HepG2 (cell line): ENCODE measurements around the gene S100A4. TPM values are rescaled to one million over a fixed set of nuclear protein-coding genes. Genes with fewer than 3 reads are reported as not detected.

Experiments
- BRCA1 ChIP-seq: sonication (generic); formaldehyde crosslinking; IDR thresholded peaks from 2 replicates; pipeline ENCODE4 v1.4.0; 2020; ENCODE audit warnings: missing genetic modification reagents
- MED1 ChIP-seq: sonication (generic); formaldehyde crosslinking; IDR thresholded peaks from 2 replicates; pipeline ENCODE4 v1.4.0; 2020; ENCODE audit warnings: missing genetic modification reagents
- PAWR ChIP-seq: sonication (generic); formaldehyde crosslinking; IDR thresholded peaks from 2 replicates; pipeline ENCODE4 v1.4.0; 2020; ENCODE audit warnings: missing genetic modification reagents, mild to moderate bottlenecking, borderline replicate concordance
- PHF5A ChIP-seq: IDR thresholded peaks from one replicate; pipeline ENCODE4 v1.6.1; 2018; ENCODE audit warnings: low read depth, missing genetic modification reagents; ENCODE audit not compliant: unreplicated experiment
- SOX6 ChIP-seq, 2 experiments: fragments of 450-650 bp in 1 of 2; sonication (generic) in 1 of 2; formaldehyde crosslinking in 1 of 2; IDR thresholded peaks; 2 replicates each; pipeline versions ENCODE4 v1.4.0 to v1.6.1; 2017 to 2020; ENCODE audit warnings: antibody characterized with exemption in 1 of 2, mild to moderate bottlenecking in 1 of 2, missing genetic modification reagents in 1 of 2
- ZNF607 ChIP-seq: sonication (generic); formaldehyde crosslinking; IDR thresholded peaks from 2 replicates; pipeline ENCODE4 v1.5.1; 2020; ENCODE audit warnings: missing genetic modification reagents, mild to moderate bottlenecking, borderline replicate concordance
- polyA plus RNA-seq, 8 experiments: library from polyadenylated mRNA; depleted of rRNA in 3 of 8; stranded (reverse) in 7 of 8; unstranded in 1 of 8; fragments of >200 nt; fragmentation: Illumina TruSeq in 4 of 8; extraction: Trizol in 4 of 8; gene quantifications; 2 replicates each; pipeline versions ENCODE4 v1.2.1 to v1.2.3, GENCODE V29; 2011 to 2016; ENCODE audit warnings: low read depth in 4 of 8, missing spikeins in 1 of 8, mixed read lengths in 1 of 8; ENCODE audit not compliant: insufficient read depth in 1 of 8
- total RNA-seq, 5 experiments: library from RNA; depleted of rRNA; stranded (reverse); fragments of >200 nt; fragmentation: Illumina TruSeq; extraction: Trizol; gene quantifications; 2 replicates each; pipeline ENCODE4 v1.2.3, GENCODE V29; 2016; ENCODE audit warnings: low read depth in 1 of 5
- TF ChIP-seq, protein P1 (sequence below): sonication (generic); formaldehyde crosslinking; IDR thresholded peaks from 2 replicates; pipeline ENCODE4 v1.5.0; 2020; ENCODE audit warnings: mild to moderate bottlenecking, missing genetic modification reagents
- TF ChIP-seq, protein P2 (sequence below): IDR thresholded peaks from 2 replicates; pipeline ENCODE4 v1.6.1; 2016; ENCODE audit warnings: low read depth, borderline replicate concordance
- TF ChIP-seq, protein P3 (sequence below): sonication (generic); formaldehyde crosslinking; IDR thresholded peaks from 2 replicates; pipeline ENCODE4 v1.8.1; 2023; ENCODE audit warnings: missing genetic modification reagents, inconsistent platforms, borderline replicate concordance
- TF ChIP-seq, protein P4 (sequence below): sonication (generic); formaldehyde crosslinking; IDR thresholded peaks from 2 replicates; pipeline ENCODE4 v1.4.0; 2020; ENCODE audit warnings: missing genetic modification reagents
- TF ChIP-seq, protein P5 (sequence below): sonication (generic); formaldehyde crosslinking; IDR thresholded peaks from 2 replicates; pipeline ENCODE4 v1.8.0; 2022; ENCODE audit warnings: missing genetic modification reagents, mild to moderate bottlenecking, borderline replicate concordance
- TF ChIP-seq, protein P6 (sequence below): sonication (generic); formaldehyde crosslinking; conservative IDR thresholded peaks from 2 replicates; pipeline ENCODE4 v1.8.0; 2022; ENCODE audit warnings: missing genetic modification reagents
- TF ChIP-seq, protein P7 (sequence below): sonication (generic); formaldehyde crosslinking; IDR thresholded peaks from 2 replicates; pipeline ENCODE4 v1.4.0; 2020; ENCODE audit warnings: mild to moderate bottlenecking, missing genetic modification reagents

S100A4 gene
- total and polyA plus RNA-seq, 2 of the 13 experiments (the other 11 are each of a cell fraction or from before 2014, with no cell fraction given) = 12.9 to 20.2 TPM

DNA sequence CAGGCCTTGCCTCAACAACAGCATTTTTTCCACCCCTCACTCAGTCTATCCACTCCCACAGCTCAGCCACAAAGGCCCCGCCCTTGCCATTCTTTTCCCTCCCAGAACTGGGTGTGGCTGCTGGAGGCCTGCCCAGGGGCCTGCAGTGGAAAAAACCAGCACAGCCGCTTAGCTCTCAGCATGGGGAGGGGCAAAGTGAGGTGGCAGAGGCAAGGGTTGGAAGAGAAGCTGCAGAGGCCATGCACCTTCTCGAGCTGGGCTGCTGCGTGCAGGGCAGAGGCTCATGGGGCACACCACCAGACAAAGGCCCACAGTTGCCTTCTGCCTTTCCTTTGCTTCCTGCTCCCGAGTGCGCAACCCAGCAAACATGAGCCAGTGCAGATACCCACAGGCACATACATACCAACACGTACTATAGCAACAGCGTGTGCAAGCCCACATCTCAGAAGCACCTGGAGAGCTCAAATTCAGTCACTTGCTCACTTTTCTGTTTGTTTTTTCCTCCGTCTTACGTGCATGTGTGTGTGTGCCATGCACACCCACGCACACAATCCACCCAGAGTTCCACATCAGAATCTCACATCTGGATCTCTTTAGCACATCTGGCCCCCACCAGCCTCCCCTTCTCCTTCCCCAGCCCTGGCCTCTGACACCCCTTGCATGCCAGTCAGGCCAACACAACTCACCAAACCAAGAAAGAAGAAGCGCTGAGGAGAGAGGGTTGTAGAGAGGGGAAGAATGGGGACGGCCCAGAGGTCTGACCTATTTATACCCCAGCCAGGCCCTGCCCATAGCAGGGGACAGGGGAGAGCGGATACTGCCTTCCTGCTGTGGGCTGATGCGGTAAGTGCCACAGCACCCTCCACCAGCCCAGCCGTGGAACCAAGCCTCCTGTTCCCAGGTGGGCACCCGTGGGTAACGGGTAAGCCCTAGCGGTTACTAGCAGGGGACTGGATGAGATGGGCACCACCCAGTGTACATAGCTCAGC, at the start of gene S100A4 (continued):
- TF ChIP-seq, protein P1, sequence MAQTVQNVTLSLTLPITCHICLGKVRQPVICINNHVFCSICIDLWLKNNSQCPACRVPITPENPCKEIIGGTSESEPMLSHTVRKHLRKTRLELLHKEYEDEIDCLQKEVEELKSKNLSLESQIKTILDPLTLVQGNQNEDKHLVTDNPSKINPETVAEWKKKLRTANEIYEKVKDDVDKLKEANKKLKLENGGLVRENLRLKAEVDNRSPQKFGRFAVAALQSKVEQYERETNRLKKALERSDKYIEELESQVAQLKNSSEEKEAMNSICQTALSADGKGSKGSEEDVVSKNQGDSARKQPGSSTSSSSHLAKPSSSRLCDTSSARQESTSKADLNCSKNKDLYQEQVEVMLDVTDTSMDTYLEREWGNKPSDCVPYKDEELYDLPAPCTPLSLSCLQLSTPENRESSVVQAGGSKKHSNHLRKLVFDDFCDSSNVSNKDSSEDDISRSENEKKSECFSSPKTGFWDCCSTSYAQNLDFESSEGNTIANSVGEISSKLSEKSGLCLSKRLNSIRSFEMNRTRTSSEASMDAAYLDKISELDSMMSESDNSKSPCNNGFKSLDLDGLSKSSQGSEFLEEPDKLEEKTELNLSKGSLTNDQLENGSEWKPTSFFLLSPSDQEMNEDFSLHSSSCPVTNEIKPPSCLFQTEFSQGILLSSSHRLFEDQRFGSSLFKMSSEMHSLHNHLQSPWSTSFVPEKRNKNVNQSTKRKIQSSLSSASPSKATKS (CRISPR knock-in tag) = no peak
- TF ChIP-seq, protein P2, sequence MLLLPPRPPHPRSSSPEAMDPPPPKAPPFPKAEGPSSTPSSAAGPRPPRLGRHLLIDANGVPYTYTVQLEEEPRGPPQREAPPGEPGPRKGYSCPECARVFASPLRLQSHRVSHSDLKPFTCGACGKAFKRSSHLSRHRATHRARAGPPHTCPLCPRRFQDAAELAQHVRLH (CRISPR knock-in tag) = no peak
- TF ChIP-seq MED1 = no peak
- no peak for TF ChIP-seq BRCA1 (CRISPR knock-in tag)
- TF ChIP-seq, protein P3, sequence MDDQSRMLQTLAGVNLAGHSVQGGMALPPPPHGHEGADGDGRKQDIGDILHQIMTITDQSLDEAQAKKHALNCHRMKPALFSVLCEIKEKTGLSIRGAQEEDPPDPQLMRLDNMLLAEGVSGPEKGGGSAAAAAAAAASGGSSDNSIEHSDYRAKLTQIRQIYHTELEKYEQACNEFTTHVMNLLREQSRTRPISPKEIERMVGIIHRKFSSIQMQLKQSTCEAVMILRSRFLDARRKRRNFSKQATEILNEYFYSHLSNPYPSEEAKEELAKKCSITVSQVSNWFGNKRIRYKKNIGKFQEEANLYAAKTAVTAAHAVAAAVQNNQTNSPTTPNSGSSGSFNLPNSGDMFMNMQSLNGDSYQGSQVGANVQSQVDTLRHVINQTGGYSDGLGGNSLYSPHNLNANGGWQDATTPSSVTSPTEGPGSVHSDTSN (CRISPR knock-in tag) = no peak
- no peak for TF ChIP-seq PAWR (CRISPR knock-in tag)
- TF ChIP-seq SOX6 (IDR thresholded peaks at IDR 0.05) = no peak
- peak; percentile 82 for TF ChIP-seq SOX6 (CRISPR knock-in tag; IDR thresholded peaks at IDR 0.05)
- TF ChIP-seq, protein P4, sequence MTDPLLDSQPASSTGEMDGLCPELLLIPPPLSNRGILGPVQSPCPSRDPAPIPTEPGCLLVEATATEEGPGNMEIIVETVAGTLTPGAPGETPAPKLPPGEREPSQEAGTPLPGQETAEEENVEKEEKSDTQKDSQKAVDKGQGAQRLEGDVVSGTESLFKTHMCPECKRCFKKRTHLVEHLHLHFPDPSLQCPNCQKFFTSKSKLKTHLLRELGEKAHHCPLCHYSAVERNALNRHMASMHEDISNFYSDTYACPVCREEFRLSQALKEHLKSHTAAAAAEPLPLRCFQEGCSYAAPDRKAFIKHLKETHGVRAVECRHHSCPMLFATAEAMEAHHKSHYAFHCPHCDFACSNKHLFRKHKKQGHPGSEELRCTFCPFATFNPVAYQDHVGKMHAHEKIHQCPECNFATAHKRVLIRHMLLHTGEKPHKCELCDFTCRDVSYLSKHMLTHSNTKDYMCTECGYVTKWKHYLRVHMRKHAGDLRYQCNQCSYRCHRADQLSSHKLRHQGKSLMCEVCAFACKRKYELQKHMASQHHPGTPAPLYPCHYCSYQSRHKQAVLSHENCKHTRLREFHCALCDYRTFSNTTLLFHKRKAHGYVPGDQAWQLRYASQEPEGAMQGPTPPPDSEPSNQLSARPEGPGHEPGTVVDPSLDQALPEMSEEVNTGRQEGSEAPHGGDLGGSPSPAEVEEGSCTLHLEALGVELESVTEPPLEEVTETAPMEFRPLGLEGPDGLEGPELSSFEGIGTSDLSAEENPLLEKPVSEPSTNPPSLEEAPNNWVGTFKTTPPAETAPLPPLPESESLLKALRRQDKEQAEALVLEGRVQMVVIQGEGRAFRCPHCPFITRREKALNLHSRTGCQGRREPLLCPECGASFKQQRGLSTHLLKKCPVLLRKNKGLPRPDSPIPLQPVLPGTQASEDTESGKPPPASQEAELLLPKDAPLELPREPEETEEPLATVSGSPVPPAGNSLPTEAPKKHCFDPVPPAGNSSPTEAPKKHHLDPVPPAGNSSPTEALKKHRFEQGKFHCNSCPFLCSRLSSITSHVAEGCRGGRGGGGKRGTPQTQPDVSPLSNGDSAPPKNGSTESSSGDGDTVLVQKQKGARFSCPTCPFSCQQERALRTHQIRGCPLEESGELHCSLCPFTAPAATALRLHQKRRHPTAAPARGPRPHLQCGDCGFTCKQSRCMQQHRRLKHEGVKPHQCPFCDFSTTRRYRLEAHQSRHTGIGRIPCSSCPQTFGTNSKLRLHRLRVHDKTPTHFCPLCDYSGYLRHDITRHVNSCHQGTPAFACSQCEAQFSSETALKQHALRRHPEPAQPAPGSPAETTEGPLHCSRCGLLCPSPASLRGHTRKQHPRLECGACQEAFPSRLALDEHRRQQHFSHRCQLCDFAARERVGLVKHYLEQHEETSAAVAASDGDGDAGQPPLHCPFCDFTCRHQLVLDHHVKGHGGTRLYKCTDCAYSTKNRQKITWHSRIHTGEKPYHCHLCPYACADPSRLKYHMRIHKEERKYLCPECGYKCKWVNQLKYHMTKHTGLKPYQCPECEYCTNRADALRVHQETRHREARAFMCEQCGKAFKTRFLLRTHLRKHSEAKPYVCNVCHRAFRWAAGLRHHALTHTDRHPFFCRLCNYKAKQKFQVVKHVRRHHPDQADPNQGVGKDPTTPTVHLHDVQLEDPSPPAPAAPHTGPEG (CRISPR knock-in tag) = no peak
- TF ChIP-seq, protein P5, sequence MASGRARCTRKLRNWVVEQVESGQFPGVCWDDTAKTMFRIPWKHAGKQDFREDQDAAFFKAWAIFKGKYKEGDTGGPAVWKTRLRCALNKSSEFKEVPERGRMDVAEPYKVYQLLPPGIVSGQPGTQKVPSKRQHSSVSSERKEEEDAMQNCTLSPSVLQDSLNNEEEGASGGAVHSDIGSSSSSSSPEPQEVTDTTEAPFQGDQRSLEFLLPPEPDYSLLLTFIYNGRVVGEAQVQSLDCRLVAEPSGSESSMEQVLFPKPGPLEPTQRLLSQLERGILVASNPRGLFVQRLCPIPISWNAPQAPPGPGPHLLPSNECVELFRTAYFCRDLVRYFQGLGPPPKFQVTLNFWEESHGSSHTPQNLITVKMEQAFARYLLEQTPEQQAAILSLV = peak; percentile 36; the same call in 1 of the 2 replicates
- TF ChIP-seq ZNF607 = no peak
- TF ChIP-seq, protein P6, sequence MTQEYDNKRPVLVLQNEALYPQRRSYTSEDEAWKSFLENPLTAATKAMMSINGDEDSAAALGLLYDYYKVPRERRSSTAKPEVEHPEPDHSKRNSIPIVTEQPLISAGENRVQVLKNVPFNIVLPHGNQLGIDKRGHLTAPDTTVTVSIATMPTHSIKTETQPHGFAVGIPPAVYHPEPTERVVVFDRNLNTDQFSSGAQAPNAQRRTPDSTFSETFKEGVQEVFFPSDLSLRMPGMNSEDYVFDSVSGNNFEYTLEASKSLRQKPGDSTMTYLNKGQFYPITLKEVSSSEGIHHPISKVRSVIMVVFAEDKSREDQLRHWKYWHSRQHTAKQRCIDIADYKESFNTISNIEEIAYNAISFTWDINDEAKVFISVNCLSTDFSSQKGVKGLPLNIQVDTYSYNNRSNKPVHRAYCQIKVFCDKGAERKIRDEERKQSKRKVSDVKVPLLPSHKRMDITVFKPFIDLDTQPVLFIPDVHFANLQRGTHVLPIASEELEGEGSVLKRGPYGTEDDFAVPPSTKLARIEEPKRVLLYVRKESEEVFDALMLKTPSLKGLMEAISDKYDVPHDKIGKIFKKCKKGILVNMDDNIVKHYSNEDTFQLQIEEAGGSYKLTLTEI (CRISPR knock-in tag) = no peak
- peak; percentile 35 for TF ChIP-seq PHF5A
- TF ChIP-seq, protein P7, sequence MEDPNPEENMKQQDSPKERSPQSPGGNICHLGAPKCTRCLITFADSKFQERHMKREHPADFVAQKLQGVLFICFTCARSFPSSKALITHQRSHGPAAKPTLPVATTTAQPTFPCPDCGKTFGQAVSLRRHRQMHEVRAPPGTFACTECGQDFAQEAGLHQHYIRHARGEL (CRISPR knock-in tag) = no peak
